WI38 (cell line): ENCODE results near the gene ARHGAP1.

Experiments used
- H3K4me3 ChIP-seq: 2 replicates; pipeline ENCODE4 v1.5.1; 2011; ENCODE audit warnings: low read depth, mild to moderate bottlenecking, control low read depth, low read length
- CTCF ChIP-seq: IDR thresholded peaks from 2 replicates; pipeline ENCODE4 v1.5.1; 2012; ENCODE audit warnings: low read depth, mild to moderate bottlenecking, control low read depth, low read length

ARHGAP1 gene

GRCh38 chr11:46664612-46665011, 35.8 kb downstream of the ARHGAP1 start:
- no peak for TF ChIP-seq CTCF
- H3K4me3 ChIP-seq = no peak overlapping the region

- TF ChIP-seq CTCF = no peak
These were observed 37.0 kb downstream of the ARHGAP1 start for GRCh38 chr11:46663277-46663940.

GRCh38 chr11:46662366-46662765, 38.1 kb downstream of the ARHGAP1 start:
- no peak for TF ChIP-seq CTCF
- no peak overlapping the region for H3K4me3 ChIP-seq

More at GRCh38 chr11:46663277-46663940, 37.0 kb downstream of the ARHGAP1 start:
- no peak overlapping the region for H3K4me3 ChIP-seq

- H3K4me3 ChIP-seq = no peak overlapping the region
- no peak for TF ChIP-seq CTCF
These were observed 38.6 kb downstream of the ARHGAP1 start for GRCh38 chr11:46661836-46662235.

- H3K4me3 ChIP-seq = no peak overlapping the region
- no peak for TF ChIP-seq CTCF
These were observed 40.5 kb downstream of the ARHGAP1 start for GRCh38 chr11:46659908-46660307.

- H3K4me3 ChIP-seq = no peak overlapping the region
- no peak for TF ChIP-seq CTCF
These were observed 42.2 kb downstream of the ARHGAP1 start for GRCh38 chr11:46658259-46658658.

GRCh38 chr11:46657186-46657585, 43.2 kb downstream of the ARHGAP1 start:
- no peak for TF ChIP-seq CTCF
- no peak overlapping the region for H3K4me3 ChIP-seq
